GM12892 (cell line): ENCODE data around the gene ITSN1.

ENCODE experiments used
- POLR2A ChIP-seq: IDR thresholded peaks from 2 replicates; pipeline ENCODE4 v1.6.1; 2011; ENCODE audit warnings: low read depth, low read length, control low read depth
- POLR2AphosphoS5 ChIP-seq: IDR thresholded peaks from 2 replicates; pipeline ENCODE4 v1.6.1; 2011; ENCODE audit warnings: low read depth, low read length, control low read depth
- TAF1 ChIP-seq: IDR thresholded peaks from 2 replicates; pipeline ENCODE4 v1.6.1; 2011; ENCODE audit warnings: low read depth, mild to moderate bottlenecking, control low read depth, low read length, borderline replicate concordance

DNA sequence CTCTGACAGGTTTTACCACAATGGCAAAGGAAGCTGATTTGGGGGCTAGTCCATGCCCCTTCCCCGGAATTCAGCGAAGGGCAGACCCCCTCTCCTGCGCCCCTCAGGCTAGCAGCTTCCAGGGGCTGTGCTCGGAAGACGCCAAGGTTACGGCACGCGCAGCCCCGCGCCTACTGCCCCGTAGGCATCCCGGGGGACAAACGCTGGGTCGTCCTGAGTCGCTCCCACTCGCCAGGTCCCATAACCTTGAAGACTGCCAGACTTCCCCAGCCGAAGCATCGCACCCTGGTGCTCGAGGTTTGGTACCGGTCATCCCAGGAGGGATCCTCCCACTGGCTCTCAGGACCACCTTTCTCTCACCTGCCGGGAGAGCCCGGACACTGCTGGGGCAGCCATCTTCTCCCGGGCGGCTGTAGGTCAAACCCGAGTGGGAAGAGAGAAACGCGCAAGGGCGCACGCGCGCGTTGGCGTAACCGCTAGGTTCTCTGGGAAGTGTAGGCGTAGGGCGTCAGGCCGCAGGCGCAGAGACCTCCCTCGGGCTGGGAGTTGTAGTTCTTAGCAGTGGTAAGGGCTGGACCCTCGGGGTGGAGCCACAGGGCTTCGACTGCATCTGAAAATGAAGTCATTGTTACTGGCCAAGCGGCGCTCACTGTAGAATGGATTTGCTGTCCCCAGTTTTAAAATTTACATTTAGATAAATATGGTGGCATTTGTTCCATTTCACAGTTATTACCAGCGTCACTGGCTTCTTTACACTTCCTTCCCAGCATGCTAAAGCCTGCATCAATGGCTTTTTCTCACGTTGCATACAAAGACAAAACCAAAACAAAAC, 273.3 kb downstream of the ITSN1 start, which contains the start of gene ATP5PO:
- TF ChIP-seq POLR2AphosphoS5 (peak; percentile 93), TAF1 (peak; percentile 91), POLR2A (peak; percentile 97)
